Measurements from ENCODE around the gene GMPPA. TPM values are rescaled to one million over a fixed set of nuclear protein-coding genes. Genes with fewer than 3 reads are reported as not detected.

The GMPPA gene
- total RNA-seq, 2 donors from 2014 or later, result 36.9 to 38.2 TPM

DNA sequence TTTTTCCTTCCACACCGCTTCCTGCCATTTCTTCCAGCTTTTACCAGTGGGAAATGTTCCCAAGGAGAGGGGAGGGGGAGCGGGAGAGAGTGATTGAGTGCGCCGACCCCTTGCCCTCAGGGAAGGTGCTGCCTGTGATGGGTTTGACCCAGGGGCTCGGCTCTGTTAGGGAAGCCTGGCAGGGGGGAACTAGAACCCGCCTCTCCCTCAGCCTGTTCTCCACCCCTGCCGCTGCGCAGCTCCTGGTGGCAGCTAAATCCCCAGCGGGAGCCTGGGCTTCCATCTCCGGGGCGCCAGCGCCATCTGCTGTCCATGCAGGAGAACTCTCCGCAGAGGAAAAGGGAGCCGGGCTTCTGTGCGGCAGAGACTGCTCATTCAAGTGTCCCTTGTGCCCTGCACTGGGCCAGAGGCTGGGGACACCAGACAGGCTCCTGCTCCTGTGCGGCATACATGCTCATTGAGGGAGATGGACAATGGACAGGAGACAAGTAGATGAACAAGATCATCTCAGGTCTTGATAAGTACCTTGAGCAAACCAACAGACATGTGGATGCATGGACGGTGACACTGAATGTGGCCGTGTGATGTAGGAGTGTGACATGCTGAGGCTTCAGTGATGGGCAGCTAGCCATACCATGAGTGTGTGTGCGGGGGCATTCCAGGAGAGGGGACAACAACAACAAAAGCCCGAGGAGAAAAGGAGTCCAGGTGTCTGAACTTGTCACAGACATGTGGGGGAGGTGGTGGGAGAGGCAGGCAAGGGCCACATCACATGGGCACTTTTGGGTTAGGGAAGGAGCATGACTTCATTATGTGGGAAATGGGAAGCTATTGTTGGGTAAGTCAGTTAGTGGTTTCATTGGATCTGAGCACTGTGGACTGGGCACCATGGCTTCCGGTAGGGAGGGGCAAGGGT is 31.6 kb downstream of the GMPPA start:
- Histone ChIP-seq H3K9me3 (ENCODE audit: control insufficient read depth, low read length) (no peaks in the 10 kb centered on the region), H3K27ac (ENCODE audit: low read depth, low read length) (no peak overlapping the region), H3K27me3 (ENCODE audit: control insufficient read depth, insufficient read depth, low read length, poor library complexity, severe bottlenecking) (peaks cover 41% of the 10 kb centered on the region), H3K4me1 (ENCODE audit: control insufficient read depth, insufficient read depth, low read length) (peaks cover 25% of the 10 kb centered on the region), H3K9ac (ENCODE audit: extremely low read depth, low read length, poor library complexity, severe bottlenecking) (no peak overlapping the region), H3K36me3 (ENCODE audit: control insufficient read depth, insufficient read depth, low read length) (no peaks in the 10 kb centered on the region), H3K4me3 (ENCODE audit: low read length) (peak overlapping the region; percentile 73)
- TF ChIP-seq, protein P1, sequence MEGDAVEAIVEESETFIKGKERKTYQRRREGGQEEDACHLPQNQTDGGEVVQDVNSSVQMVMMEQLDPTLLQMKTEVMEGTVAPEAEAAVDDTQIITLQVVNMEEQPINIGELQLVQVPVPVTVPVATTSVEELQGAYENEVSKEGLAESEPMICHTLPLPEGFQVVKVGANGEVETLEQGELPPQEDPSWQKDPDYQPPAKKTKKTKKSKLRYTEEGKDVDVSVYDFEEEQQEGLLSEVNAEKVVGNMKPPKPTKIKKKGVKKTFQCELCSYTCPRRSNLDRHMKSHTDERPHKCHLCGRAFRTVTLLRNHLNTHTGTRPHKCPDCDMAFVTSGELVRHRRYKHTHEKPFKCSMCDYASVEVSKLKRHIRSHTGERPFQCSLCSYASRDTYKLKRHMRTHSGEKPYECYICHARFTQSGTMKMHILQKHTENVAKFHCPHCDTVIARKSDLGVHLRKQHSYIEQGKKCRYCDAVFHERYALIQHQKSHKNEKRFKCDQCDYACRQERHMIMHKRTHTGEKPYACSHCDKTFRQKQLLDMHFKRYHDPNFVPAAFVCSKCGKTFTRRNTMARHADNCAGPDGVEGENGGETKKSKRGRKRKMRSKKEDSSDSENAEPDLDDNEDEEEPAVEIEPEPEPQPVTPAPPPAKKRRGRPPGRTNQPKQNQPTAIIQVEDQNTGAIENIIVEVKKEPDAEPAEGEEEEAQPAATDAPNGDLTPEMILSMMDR (conservative IDR thresholded peaks at IDR 0.05), result peak; percentile 98
- H3K9me3 Mint-ChIP-seq, result no peaks in the 10 kb centered on the region
- peaks cover 23% of the 10 kb centered on the region for H3K4me1 Mint-ChIP-seq
- H3K27ac Mint-ChIP-seq, result no peak overlapping the region
- peaks cover 68% of the 10 kb centered on the region for H3K27me3 Mint-ChIP-seq (ENCODE audit: insufficient read depth)
- DNase-seq, result peak; percentile 95
- H3K4me3 Mint-ChIP-seq, result peak overlapping the region; percentile 24
- no peaks in the 10 kb centered on the region for H3K36me3 Mint-ChIP-seq (ENCODE audit: low read depth)
- 22 to 40% methylated on average over 9 to 21 of the region's 21 CpGs for WGBS, 2 experiments (ENCODE audit: insufficient coverage in 1 of 2, insufficient read length in 1 of 2)

DNA sequence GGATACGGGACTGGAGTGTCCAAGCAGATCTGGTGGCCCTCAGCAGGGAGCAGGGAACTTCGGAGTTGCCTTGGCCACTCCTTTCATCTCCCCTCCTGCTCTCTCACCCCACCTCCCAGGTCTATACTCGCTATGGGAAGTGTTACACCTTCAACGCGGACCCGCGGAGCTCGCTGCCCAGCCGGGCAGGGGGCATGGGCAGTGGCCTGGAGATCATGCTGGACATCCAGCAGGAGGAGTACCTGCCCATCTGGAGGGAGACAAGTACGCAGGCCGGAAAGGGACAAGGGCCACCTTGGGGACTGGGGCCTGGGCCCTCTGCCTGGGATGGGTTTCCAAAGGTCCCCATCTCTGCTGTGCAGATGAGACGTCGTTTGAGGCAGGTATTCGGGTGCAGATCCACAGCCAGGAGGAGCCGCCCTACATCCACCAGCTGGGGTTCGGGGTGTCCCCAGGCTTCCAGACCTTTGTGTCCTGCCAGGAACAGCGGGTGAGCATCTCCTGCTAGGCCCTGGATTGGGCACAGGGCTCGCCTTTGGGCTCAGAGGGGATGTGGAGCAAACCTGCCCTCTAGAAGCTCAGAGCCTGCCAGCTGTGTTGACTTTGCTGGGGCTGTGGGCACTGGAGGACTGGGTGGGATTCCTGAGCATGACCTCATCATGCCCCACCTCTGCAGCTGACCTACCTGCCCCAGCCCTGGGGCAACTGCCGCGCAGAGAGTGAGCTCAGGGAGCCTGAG is 33.1 kb downstream of the GMPPA start:
- Histone ChIP-seq H3K27me3 (ENCODE audit: control insufficient read depth, insufficient read depth, low read length, poor library complexity, severe bottlenecking) (peaks cover 41% of the 10 kb centered on the region), H3K27ac (ENCODE audit: low read depth, low read length) (no peak overlapping the region), H3K9ac (ENCODE audit: extremely low read depth, low read length, poor library complexity, severe bottlenecking) (no peak overlapping the region), H3K4me3 (ENCODE audit: low read length) (no peak overlapping the region), H3K9me3 (ENCODE audit: control insufficient read depth, low read length) (no peaks in the 10 kb centered on the region), H3K4me1 (ENCODE audit: control insufficient read depth, insufficient read depth, low read length) (peaks cover 13% of the 10 kb centered on the region), H3K36me3 (ENCODE audit: control insufficient read depth, insufficient read depth, low read length) (no peaks in the 10 kb centered on the region)
- H3K9me3 Mint-ChIP-seq, result no peaks in the 10 kb centered on the region
- TF ChIP-seq, protein P1 (conservative IDR thresholded peaks at IDR 0.05), result no peak
- peaks cover 8% of the 10 kb centered on the region for H3K4me1 Mint-ChIP-seq
- no peaks in the 10 kb centered on the region for H3K36me3 Mint-ChIP-seq (ENCODE audit: low read depth)
- no peak for DNase-seq
- H3K27ac Mint-ChIP-seq, result no peak overlapping the region
- peaks cover 63% of the 10 kb centered on the region for H3K27me3 Mint-ChIP-seq (ENCODE audit: insufficient read depth)
- H3K4me3 Mint-ChIP-seq, result no peak overlapping the region
- 88 to 93% methylated on average over 16 to 20 of the region's 20 CpGs for WGBS, 2 experiments (ENCODE audit: insufficient coverage in 1 of 2, insufficient read length in 1 of 2)

DNA sequence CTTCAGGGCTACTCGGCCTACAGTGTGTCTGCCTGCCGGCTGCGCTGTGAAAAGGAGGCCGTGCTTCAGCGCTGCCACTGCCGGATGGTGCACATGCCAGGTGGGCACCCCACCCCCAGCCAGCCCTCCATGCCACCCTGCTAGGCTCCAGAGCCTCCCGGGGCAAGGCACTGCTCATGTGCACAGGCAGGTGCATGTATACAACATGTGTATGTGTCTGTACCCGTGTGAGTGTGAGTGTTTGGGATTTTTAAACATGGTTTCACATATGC is 33.6 kb downstream of the GMPPA start:
- H3K27me3 Mint-ChIP-seq (ENCODE audit: insufficient read depth), result peaks cover 58% of the 10 kb centered on the region
- TF ChIP-seq, protein P1 (conservative IDR thresholded peaks at IDR 0.05), result no peak
- Histone ChIP-seq H3K27ac (ENCODE audit: low read depth, low read length) (no peak overlapping the region), H3K9me3 (ENCODE audit: control insufficient read depth, low read length) (no peaks in the 10 kb centered on the region), H3K9ac (ENCODE audit: extremely low read depth, low read length, poor library complexity, severe bottlenecking) (no peak overlapping the region), H3K27me3 (ENCODE audit: control insufficient read depth, insufficient read depth, low read length, poor library complexity, severe bottlenecking) (peaks cover 41% of the 10 kb centered on the region), H3K36me3 (ENCODE audit: control insufficient read depth, insufficient read depth, low read length) (no peaks in the 10 kb centered on the region), H3K4me1 (ENCODE audit: control insufficient read depth, insufficient read depth, low read length) (peaks cover 8% of the 10 kb centered on the region), H3K4me3 (ENCODE audit: low read length) (no peak overlapping the region)
- 89 to 94% methylated on average over 3 to 8 of the region's 8 CpGs for WGBS, 2 experiments (ENCODE audit: insufficient coverage in 1 of 2, insufficient read length in 1 of 2)
- peaks cover 3% of the 10 kb centered on the region for H3K4me1 Mint-ChIP-seq
- no peak for DNase-seq
- H3K4me3 Mint-ChIP-seq, result no peak overlapping the region
- H3K9me3 Mint-ChIP-seq, result no peaks in the 10 kb centered on the region
- no peak overlapping the region for H3K27ac Mint-ChIP-seq
- no peaks in the 10 kb centered on the region for H3K36me3 Mint-ChIP-seq (ENCODE audit: low read depth)

All from endodermal cell (in vitro differentiated cells).